H1 (cell line): ENCODE data around the gene STX11. TPM values are rescaled to one million over a fixed set of nuclear protein-coding genes. Genes with fewer than 3 reads are reported as not detected.

Source experiments
- CBX8 ChIP-seq: fragments of 300-800, 300-1000 bp; sonication (generic); IDR thresholded peaks from 2 replicates; pipeline ENCODE4 v1.7.1; 2016; ENCODE audit warnings: low read depth, low read length, borderline replicate concordance
- CHD1 ChIP-seq: IDR thresholded peaks from 2 replicates; pipeline ENCODE4 v1.6.1; 2012; ENCODE audit warnings: low read depth, low read length, improper control_type of control experiment
- CHD2 ChIP-seq: IDR thresholded peaks from 2 replicates; pipeline ENCODE4 v1.6.1; 2012; ENCODE audit warnings: low read length, improper control_type of control experiment
- CTBP2 ChIP-seq: IDR thresholded peaks from 2 replicates; pipeline ENCODE4 v1.7.0; 2011; ENCODE audit warnings: borderline replicate concordance, mild to moderate bottlenecking, moderate library complexity, mixed read lengths, low read length; ENCODE audit not compliant: insufficient read depth, insufficient read length
- EGR1 ChIP-seq: IDR thresholded peaks from 2 replicates; pipeline ENCODE4 v1.6.1; 2011; ENCODE audit warnings: low read depth, low read length, borderline replicate concordance
- EZH2 ChIP-seq: fragments of 200-600 bp; sonication (generic); IDR thresholded peaks from 2 replicates; pipeline ENCODE4 v1.7.1; 2012; ENCODE audit warnings: low read depth, mild to moderate bottlenecking, moderate library complexity, low read length, inconsistent platforms; ENCODE audit not compliant: severe bottlenecking
- GTF2F1 ChIP-seq: IDR thresholded peaks from 2 replicates; pipeline ENCODE4 v1.6.1; 2012; ENCODE audit warnings: low read depth, low read length, improper control_type of control experiment, borderline replicate concordance
- HDAC6 ChIP-seq: IDR thresholded peaks from one replicate; pipeline ENCODE4 v1.7.1; 2012; ENCODE audit warnings: low read depth, mild to moderate bottlenecking, inconsistent platforms, low read length, moderate library complexity
- NRF1 ChIP-seq: IDR thresholded peaks from 2 replicates; pipeline ENCODE4 v1.6.1; 2011; ENCODE audit warnings: mild to moderate bottlenecking, low read depth, low read length, improper control_type of control experiment
- POU5F1 ChIP-seq: IDR thresholded peaks from 2 replicates; pipeline ENCODE4 v1.6.1; 2011; ENCODE audit warnings: low read depth, mild to moderate bottlenecking, low read length, moderate library complexity
- RFX5 ChIP-seq: IDR thresholded peaks from 2 replicates; pipeline ENCODE4 v1.6.1; 2011; ENCODE audit warnings: low read depth, low read length, improper control_type of control experiment, borderline replicate concordance
- SIRT6 ChIP-seq: IDR thresholded peaks from one replicate; pipeline ENCODE4 v1.7.1; 2012; ENCODE audit warnings: low read length, inconsistent platforms
- TAF1 ChIP-seq: IDR thresholded peaks from 2 replicates; pipeline ENCODE4 v1.6.1; 2011; ENCODE audit warnings: mild to moderate bottlenecking, low read depth, low read length
- TBP ChIP-seq: IDR thresholded peaks from 2 replicates; pipeline ENCODE4 v1.6.1; 2011; ENCODE audit warnings: low read depth, low read length, improper control_type of control experiment
- polyA plus RNA-seq, 7 experiments: library from polyadenylated mRNA; depleted of rRNA in 3 of 7; stranded (reverse) in 5 of 7; unstranded in 2 of 7; fragments of >200 nt in 5 of 7; fragments of 200-250 nt in 2 of 7; gene quantifications; 1 replicate in 5 of 7; 2 replicates in 1 of 7; 4 replicates in 1 of 7; pipeline versions ENCODE4 v1.2.1 to v1.2.3, GENCODE V29; 2011 to 2013; ENCODE audit warnings: missing spikeins in 2 of 7, mixed read lengths in 2 of 7
- total RNA-seq: library from RNA; stranded (reverse); fragmentation: NEBNext Ultra II Directional; extraction: Animal tissue kit (Norgen Biotek cat#: 25700); gene quantifications from 2 replicates; pipeline ENCODE4 v1.2.1, GENCODE V29; 2021

Gene STX11
- total and polyA plus RNA-seq, 2 of the 8 experiments (the other 6 are each of a cell fraction or from before 2014, with no cell fraction given), result 0.15 to 0.34 TPM

- TF ChIP-seq TBP (peak; percentile 100), HDAC6 (no peak), CHD1 (no peak), NRF1 (peak; percentile 44), RFX5 (no peak), CTBP2 (peak; percentile 71), SIRT6 (no peak), GTF2F1 (no peak; the same call in 1 of the 2 replicates), TAF1 (peak; percentile 68), EZH2 (no peak), EGR1 (0 out of 2 replicates have a peak, but pooled peaks have one; percentile 15), POU5F1 (no peak), CHD2 (peak; percentile 84), CBX8 (no peak)
Observed at GRCh38 chr6:144215932-144216667, 65.8 kb downstream of the STX11 start (continued).
